ENCODE measurements around the gene TRIP11.
"Not testable (repeated sequence)": the region's sequence is repeated elsewhere in the genome, so short reads cannot be mapped to it uniquely, and the experiment has no call there.

Gene TRIP11

DNA sequence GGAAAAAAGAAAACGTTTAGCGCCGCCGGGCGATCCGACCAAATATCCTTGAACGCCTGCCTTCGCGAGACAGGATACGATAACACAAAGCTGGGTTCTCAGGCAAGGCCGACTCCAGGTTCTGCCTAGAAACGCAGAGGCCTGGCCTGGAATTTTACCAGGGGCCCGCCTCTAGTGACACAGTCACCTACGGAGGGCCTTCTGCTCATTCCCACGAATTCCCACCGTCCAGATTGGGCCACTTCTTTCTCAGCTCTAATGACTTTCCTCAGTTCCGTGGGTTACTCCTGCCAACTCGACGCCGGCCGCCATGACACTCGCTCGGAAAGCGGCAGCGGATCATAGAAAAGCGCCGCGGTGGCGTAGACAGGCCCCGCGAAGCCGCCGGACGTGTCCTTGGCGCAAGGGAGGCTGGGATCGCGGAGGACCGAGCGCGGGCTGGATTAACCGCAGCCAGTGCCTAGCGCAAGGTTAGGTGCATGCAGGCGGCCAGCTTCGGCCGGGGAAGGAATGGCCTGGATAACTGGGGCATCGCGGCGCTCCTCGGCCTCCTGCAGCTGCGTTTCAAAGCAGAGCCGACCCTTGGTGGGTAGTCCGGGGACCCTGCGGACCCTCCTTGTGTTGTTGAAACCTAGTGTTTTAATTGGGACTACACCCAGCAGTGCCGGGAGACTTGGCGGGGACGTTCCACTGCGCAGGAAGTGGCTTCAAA is at the start of gene TRIP11:
Gene TRIP11 (minus strand): TSS at position 341 of the 712 bp plus-strand sequence. CDS start 374 bp downstream, outside the sequence.
- peak; percentile 85 for DNase-seq (ENCODE audit: low read depth)

DNA sequence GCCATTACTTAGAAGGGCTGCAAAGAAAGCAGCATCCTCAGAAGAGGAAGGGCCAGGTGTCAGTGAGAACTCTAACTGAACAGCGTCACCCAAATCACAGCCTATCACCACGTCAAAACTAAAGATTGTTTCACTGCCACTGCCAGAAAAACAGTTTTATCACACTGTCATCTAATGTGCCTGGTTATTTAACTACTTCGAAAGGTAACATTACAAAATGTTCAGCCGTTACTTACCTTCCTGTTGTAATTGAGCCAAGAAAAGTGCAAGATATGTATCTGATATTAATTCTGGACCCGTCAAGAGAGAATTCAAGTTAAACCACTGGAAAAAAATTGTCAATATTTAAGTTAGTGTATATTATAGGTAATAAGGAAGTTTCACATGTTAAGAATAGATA is 48.6 kb upstream of the TRIP11 start:
- no peak for DNase-seq (ENCODE audit: low read depth)

DNA sequence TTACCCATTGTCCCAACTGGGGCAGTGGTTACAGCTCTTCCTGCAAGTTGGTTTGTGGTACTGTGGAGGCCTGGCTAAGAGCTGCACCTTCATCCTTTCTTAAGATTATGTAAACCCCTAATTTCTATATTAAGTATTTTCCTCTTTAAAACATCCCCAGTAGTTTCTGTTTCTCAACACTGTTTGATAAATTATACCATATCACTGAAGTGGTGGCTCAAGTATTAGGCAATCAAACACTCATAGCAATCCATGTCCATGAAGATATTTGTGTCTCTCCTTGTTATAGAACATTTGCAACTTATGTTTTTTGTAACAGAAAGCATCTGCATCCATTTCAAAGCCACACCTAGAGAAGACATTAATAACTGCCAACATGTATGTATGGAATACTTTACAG is 34.7 kb upstream of the TRIP11 start:
- DNase-seq (ENCODE audit: low read depth): no peak

DNA sequence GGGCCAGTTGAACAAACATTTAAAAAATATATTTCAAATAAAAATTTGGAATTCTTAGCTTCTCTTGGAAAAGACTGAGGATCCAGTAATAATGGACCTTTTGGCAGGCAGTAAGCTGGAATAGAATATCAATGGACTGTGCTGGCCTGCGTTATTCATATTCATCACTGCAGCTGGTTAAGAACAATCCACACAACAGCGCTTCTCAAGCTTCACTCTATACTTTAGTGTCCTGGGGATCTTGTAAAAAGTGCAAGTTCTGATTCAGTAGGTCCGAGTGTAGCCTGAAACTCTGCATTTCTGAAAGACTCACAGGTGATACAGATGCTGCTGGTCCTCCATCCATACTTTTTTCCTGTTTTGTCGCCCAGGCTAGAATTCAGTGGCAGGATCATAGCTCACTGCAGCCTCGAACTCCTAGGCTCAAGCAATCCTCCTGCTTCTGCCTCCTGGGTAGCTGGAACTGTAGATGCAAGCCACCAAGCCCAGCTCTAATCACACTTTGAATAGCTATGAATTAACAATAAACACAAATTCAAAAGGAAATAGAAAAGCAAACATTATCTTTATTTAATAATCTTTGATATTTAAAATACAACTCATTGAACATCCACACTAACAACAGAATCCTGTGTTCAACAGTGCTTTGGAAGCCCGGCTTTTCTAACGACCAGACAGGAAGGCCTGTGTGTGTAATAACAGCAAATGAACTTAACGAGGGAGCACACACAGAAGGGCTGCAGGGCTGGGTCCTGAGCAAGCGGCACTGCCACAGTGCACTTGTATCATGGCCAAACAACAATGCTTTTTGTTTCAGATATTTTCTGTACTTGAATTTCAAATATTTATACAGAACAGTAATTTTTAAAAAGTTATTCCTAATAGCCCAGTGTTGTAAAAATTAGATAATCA is 18.4 kb upstream of the TRIP11 start:
- no peak for DNase-seq (ENCODE audit: low read depth)

DNA sequence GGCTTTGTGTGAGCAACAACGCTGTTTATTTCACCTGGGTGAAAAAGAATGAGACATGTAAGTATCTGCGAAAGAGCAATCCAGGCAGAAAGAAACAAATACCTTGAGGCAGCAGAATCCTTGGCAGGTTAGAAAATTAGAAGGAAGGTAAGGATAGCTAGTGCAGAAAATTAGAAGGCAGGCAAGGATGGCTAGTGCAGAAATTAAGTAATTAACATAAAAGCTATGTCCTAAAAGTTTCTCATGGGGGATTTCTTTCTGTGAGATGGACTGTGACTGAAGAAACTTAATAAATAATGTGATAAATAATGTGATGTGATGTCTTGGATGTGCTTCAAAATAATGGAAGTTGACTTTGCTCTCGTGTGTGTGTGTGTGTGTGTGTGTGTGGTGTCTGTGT is 9.9 kb upstream of the TRIP11 start:
- DNase-seq (ENCODE audit: low read depth): no peak

DNA sequence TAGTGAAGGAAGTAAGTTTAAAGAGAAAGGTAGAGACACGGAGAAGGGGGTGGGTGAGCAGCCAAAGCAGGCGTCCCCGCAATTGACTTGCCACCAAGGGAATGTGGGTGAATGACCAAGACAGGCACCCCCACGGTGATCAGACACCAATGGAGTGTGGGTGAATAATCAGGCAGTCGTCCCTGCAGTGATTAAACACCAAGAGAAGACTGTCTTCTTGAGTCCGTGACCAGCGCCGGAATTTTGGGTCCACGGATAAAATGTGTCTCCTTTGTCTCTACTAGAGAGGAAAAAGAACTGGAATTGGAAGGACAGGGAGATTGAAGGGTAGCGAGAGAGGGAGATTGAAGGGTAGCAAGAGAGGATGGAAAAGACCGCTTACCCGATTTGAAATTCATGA is 9.4 kb upstream of the TRIP11 start:
- DNase-seq (ENCODE audit: low read depth): not testable (repeated sequence)

DNA sequence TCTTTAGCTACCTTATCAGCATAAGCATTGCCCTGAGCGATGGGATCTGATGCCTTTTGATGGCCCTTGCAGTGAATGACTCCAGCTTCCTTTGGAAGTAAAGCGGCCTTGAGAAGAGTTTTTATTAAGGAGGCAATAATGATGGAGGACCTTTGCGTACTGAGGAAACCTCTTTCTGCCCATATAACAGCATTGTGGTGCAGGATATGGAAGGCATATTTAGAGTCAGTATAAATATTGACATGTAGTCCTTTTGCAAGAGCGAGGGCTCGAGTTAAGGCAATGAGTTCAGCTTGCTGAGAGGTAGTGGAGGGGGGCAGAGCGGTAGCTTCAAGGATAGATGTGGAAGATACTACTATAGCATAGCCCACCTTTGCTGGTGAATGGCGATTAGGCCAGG is 6.0 kb upstream of the TRIP11 start:
- DNase-seq (ENCODE audit: low read depth): not testable (repeated sequence)

DNA sequence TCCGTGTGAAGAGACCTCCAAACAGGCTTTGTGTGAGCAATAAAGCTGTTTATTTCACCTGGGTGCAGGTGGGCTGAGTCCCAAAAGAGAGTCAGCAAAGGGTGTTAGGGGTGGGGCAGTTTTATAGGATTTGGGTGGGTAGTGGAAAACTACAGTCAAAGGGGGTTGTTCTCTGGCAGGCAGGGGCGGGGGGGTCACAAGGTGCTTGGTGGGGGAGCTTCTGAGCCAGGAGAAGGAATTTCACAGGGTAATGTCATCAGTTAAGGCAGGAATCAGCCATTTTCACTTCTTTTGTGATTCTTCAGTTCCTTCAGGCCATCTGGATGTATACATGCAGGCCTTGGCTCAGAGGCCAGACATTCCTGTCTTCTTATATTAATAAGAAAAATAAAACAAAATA is 1.9 kb upstream of the TRIP11 start:
- not testable (repeated sequence) for DNase-seq (ENCODE audit: low read depth)

DNA sequence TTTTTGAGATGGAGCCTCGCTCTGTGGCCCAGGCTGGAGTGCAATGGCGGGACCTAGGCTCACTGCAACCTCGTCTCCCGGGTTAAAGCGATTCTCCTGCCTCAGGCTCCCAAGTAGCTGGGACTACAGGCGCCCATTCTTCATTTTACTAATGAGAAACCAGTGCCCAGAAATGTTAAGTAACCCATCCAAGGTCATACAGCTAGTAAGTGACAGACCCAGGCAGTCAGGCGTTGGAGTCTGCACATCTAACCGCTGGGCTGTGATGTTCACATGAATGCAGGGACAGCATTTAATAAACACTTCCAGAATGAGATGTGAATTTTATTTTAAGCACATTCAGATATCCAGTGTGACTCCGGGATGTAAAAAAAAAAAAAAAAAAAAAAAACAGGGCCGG is 1.3 kb upstream of the TRIP11 start:
- no peak for DNase-seq (ENCODE audit: low read depth)

DNA sequence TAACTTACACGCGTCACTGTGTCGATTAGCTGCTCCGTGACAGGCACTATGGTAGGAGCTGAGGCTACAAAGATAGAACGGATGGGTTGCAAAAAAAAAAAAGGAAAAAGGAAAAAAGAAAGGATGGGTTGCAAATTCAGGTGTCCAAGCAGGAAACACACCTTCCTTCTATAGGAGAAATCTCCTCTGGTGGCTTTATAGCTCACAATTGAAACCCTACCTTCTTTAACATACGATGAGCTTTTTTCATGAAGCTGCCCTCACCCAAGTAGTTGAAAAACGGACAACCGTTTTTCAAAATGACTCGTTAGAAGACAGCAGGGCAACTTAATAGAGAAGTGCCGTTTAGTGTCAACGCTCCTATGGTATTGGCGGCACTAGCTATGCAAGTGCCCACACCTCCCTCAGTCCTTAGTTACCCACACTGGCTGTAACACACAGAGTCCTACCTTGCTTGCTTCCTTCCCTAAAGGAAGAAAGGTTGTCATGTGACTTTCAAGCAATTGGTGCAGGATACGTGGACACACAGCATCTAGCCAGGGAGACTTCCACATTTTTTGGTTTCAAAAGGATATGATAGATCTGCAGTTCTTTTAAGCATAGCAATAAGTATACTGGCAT is 682 bp upstream of the TRIP11 start:
- DNase-seq (ENCODE audit: low read depth): no peak

DNA sequence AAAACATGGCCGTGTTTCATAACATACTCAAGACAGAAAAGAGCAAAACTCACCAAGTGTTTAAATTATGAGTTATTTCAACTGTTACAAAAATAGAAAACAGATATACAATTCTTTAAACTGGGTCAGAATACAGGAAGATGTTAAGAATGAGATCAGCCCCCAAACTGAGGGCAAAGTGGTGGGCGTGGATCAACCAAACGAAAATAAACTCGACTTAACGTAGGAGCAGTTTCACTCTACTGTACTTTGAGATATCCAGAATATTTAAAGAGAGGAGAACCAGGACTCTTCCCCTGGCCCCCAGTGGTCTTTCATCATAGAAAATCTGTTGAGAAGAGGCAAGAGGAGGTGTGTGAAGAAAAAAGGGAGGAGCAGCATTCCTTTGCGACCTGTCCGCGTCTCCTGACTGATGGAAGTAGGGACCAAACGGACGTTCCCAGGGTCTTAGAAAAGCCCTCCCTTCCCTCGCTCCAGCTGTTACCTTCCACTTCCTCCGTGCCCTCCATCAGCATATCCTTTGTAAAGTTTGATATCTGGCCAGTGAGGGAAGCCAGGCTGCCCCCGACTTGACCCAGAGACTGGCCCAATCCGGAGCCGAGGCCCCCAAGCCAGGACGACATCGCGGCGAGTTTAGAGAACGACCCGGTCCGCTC is 668 bp downstream of the TRIP11 start:
- DNase-seq (ENCODE audit: low read depth): no peak

DNA sequence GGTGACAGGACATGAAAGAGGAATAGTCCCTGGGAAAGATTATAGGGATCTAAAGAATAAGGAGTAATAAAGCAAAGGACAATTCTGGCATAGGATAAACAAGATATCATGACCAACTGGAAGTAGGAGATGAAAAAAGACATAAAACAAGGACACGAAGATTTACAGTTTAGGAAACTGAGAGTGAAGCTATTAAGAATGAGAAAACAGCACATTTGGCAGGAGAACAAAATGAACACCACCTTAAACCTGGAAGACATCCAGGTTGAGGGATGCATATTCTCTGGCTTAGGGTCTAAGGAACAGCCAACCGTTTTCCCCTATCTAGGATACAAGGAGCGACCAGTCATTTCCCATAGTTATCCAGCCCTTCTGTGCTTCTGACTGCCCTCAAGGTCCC is 1.9 kb downstream of the TRIP11 start:
- DNase-seq (ENCODE audit: low read depth): no peak

DNA sequence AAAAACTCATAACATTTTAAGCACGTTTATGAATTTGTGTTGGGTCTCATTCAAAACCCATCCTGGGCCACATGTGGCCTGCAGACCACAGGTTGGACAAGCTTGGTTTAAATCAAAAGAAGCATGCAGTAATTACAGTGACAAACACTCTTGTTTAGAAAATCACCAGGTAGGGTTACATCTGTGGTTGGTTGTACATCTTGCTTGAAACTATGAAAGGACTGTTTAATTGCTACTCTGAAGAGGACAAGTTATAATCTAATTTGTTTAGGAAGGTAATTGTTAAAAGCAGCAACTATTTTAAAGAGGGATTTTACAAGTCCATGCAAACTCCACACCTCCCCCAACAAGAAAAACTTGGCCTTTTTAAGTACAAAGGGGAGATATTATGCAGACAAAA is 4.0 kb downstream of the TRIP11 start:
- no peak for DNase-seq (ENCODE audit: low read depth)

DNA sequence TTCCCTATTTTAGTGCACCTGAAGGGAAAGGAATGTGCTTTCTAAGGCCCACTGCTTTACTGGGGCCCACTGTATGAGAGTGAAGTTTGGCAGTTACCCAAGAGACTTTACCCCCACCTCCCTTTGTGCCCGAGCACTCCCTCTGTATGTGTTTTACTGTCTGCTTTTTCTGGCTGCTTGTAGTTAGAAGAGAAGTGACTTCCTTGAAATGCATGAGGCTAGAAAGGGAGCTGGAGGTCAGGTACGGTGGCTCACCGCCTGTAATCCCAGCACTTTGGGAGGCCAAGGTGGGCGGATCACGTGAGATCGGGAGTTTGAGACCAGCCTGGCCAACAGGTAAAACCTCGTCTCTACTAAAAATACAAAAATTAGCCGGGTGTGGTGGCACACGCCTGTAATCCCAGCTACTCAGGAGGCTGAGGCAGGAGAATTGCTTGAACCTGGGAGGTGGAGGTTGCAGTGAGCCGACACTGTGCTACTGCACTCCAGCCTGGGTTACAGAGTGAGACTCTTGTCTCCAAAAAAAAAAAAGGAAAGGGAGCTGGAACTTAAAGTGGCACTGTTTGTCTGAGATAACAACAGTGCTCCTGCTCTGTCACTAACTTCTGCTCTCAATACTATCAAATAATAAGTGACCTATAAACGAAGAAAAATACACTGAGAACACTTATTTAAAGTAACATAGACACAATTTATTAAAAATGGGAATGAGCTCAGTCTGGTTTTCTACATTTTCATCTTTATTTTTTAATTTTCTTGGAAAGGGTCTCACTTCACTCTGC is 5.8 kb downstream of the TRIP11 start:
- no peak for DNase-seq (ENCODE audit: low read depth)

DNA sequence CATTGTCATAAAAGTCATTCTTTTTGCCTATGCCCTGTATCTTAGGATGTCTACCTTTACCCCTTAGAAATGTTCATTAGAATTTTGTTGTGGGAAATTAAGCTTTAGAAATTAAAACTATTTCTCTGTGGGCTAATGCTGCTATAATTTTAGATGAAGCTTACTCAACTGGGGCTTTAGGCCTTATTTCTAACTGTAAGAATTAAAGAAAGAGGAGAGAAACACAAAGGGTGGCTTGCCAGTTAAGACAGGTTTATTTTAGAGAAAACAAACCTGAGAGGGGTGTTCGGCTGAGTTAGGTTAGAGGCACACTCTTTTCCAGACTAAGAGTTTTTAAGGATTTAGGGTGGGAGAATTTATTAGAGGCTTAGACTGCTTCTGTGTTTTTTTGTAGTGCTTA is 6.4 kb downstream of the TRIP11 start:
- DNase-seq (ENCODE audit: low read depth): no peak

DNA sequence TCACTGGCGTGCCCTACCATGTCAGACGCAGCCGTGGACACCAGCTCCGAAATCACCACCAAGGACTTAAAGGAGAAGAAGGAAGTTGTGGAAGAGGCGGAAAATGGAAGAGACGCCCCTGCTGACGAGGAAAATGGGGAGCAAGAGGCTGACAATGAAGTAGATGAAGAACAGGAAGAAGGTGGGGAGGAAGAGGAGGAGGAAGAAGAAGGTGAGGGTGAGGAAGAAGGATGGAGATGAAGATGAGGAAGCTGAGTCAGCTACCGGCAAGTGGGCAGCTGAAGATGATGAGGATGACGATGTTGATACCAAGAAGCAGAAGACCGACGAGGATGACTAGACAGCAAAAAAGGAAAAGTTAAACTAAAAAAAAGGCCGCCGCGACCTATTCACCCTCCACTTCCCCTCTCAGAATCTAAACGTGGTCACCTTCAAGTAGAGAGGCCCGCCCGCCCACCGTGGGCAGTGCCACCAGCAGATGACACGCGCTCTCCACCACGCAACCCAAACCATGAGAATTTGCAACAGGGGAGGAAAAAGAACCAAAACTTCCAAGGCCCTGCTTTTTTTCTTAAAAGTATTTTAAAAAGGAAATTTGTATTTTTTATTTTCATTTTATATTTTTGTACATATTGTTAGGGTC is 13.2 kb downstream of the TRIP11 start:
- DNase-seq (ENCODE audit: low read depth): no peak

DNA sequence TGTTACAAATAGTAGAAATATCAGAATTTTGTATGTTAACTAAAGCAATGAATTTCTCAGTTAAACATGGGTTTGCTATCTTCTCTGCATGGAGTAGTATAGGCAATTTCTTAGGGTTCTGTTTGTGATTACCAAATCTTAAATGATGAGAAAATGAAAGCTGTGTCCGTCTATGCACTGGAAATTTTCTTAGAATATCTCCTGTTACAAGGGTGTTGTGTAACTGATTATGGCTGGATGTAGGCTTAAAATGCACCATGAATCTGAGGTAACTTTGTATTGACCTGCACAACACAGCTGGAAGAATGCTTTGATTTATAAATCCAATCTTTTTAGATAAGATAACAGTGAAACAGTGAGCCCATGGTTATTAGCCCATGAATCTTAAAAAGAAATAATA is 17.8 kb downstream of the TRIP11 start:
- DNase-seq (ENCODE audit: low read depth): no peak

DNA sequence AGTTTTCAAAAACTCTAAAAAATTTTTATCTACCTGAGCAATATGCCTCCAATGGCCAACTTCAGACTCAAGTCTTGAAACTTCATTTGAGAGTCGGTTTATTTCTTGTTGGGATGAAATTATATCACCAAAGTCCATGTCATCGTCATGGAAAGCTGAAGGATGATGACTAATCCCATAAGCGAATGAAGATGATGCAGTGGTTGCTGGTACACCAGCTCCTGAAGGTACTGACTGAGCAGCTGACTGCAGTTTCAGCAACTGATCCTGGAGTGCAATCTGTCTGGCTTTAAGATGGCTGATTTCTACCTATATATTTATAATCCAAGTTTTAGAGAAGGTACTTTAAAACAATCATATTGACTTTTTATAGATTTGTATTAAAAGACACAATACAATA is 18.3 kb downstream of the TRIP11 start:
- DNase-seq (ENCODE audit: low read depth): no peak

DNA sequence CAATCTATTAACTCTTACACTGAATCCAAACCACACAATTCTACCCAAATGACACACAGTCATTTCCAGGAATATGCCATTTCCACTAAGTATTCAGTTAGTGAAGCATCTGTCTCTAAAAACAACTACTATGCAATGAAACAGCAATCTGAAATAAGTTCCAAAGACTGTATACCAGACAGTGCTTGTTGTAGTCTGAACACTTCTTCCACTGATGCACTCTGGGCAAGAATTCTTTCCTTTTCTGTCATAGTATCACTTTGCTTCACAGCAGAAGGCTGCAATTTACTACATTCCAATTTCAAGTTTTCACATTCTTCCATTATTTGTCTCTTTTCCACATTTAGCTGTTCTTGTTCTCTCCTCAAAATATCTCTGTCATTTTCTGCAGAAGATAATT is 25.8 kb downstream of the TRIP11 start:
- no peak for DNase-seq (ENCODE audit: low read depth)

DNA sequence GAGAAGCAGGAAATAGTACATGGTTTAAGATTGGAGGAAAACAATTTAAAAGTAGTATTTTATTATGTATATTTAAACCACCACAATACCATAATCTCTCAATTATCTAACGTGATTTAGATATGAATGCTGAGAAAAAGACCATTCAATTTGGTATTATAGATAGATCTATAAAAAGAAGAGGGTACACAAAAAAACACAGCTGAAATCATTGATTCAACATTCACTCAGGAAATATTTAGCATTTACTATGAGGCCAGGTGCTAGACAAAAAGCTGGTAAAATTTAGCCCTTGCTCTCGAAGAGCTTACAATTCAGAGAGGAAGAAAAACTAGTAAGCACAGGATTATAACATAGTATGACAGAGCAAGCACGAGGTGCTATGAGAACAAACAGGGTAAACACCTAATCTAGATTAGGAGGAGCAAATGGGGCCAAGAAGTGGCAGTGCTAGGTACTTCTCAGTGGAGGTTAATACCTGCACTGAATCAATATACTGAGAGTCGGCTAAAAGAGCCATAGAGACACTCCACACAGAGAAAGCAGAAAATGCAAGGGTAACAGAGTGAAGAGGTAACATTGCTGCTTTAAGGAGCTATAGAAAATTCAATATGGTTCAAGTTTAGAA is 27.6 kb downstream of the TRIP11 start:
- DNase-seq (ENCODE audit: low read depth): no peak

DNA sequence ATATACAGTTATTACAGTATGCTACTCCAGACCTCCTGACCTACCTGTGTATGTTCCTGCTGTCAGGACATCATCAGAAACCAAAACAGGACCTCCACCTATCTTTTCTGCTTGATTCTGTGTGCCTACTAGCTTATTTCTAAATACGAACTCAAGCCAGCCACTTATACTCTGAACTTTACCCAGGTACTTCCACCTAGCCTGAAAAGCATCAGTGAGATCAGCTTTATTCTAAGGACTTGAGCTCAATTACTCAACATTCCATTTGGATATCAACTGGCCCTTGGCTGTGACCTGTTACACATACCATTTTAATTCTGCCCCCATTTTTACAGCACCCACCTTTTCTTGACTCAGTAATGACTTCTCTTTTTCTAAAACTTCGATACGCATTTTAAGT is 29.2 kb downstream of the TRIP11 start:
- no peak for DNase-seq (ENCODE audit: low read depth)
